Measurements from ENCODE around the gene ST8SIA3.
"Not testable (repeated sequence)": the region's sequence is repeated elsewhere in the genome, so short reads cannot be mapped to it uniquely, and the experiment has no call there.

The ST8SIA3 gene

GRCh38 chr18:57364460-57364859, 12.1 kb downstream of the ST8SIA3 start:
- Histone ChIP-seq H3K9me3 (ENCODE audit: insufficient read depth, low read depth, low read length) (no peaks in the 10 kb centered on the region), H3K9ac (ENCODE audit: low read depth, low read length) (no peak overlapping the region), H3K27me3 (ENCODE audit: insufficient read depth, low read length) (no peaks in the 10 kb centered on the region), H3K4me3 (ENCODE audit: low read length) (no peak overlapping the region), H3K27ac (ENCODE audit: low read depth, low read length) (no peak overlapping the region), H3K36me3 (ENCODE audit: insufficient read depth, low read length) (no peaks in the 10 kb centered on the region), H3K4me1 (ENCODE audit: insufficient read depth, low read length) (no peaks in the 10 kb centered on the region)
- WGBS, result 86% methylated on average over 2 of the region's 2 CpGs

DNA sequence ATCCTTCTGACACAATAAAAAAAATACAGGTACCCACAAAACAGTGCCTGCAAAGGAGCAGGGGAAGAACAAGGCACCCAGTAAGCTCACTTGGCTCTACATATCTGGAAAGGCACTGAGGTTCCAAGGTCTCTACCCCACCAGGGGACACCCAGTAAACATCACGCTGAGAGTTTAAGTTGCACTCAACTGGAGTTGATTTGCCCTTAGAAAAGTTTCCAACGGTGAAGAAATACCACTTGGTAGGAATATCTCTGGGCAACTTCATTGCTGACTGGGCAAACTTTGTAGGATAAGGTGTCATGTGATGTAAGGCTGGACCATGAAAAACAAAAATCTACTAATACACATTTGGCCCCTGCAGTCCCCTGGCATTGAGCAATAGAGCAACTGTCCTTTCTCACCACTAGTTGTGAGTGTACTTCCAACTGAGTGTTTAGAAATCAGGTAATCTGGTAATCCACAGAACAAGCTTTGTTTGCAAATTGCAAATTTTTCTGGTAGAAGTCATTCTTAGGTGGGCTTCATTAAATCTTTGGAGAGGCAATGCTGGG, 14.2 kb downstream of the ST8SIA3 start:
- Histone ChIP-seq H3K9ac (ENCODE audit: low read depth, low read length) (no peak overlapping the region), H3K27me3 (ENCODE audit: insufficient read depth, low read length) (no peaks in the 10 kb centered on the region), H3K4me3 (ENCODE audit: low read length) (no peak overlapping the region), H3K9me3 (ENCODE audit: insufficient read depth, low read depth, low read length) (no peaks in the 10 kb centered on the region), H3K27ac (ENCODE audit: low read depth, low read length) (no peak overlapping the region), H3K4me1 (ENCODE audit: insufficient read depth, low read length) (no peaks in the 10 kb centered on the region), H3K36me3 (ENCODE audit: insufficient read depth, low read length) (no peaks in the 10 kb centered on the region)
- WGBS, result 94% methylated on average over 2 of the region's 2 CpGs

- H3K27me3 ChIP-seq (ENCODE audit: insufficient read depth, low read length), result no peaks in the 10 kb centered on the region
- no peak overlapping the region for H3K27ac ChIP-seq (ENCODE audit: low read depth, low read length)
- no peaks in the 10 kb centered on the region for H3K4me1 ChIP-seq (ENCODE audit: insufficient read depth, low read length)
- H3K9ac ChIP-seq (ENCODE audit: low read depth, low read length), result no peak overlapping the region
- 91% methylated on average over 8 of the region's 9 CpGs for WGBS
- no peaks in the 10 kb centered on the region for H3K36me3 ChIP-seq (ENCODE audit: insufficient read depth, low read length)
- H3K9me3 ChIP-seq (ENCODE audit: insufficient read depth, low read depth, low read length), result no peaks in the 10 kb centered on the region
- no peak overlapping the region for H3K4me3 ChIP-seq (ENCODE audit: low read length)
Observed at GRCh38 chr18:57372444-57372843, 20.1 kb downstream of the ST8SIA3 start.

GRCh38 chr18:57373017-57373416, 20.7 kb downstream of the ST8SIA3 start:
- no peak overlapping the region for H3K27ac ChIP-seq (ENCODE audit: low read depth, low read length)
- no peaks in the 10 kb centered on the region for H3K27me3 ChIP-seq (ENCODE audit: insufficient read depth, low read length)
- H3K9me3 ChIP-seq (ENCODE audit: insufficient read depth, low read depth, low read length), result no peaks in the 10 kb centered on the region
- H3K9ac ChIP-seq (ENCODE audit: low read depth, low read length), result no peak overlapping the region
- H3K4me1 ChIP-seq (ENCODE audit: insufficient read depth, low read length), result no peaks in the 10 kb centered on the region
- no peaks in the 10 kb centered on the region for H3K36me3 ChIP-seq (ENCODE audit: insufficient read depth, low read length)
- no peak overlapping the region for H3K4me3 ChIP-seq (ENCODE audit: low read length)
- WGBS, result 91% methylated on average over 4 of the region's 4 CpGs

DNA sequence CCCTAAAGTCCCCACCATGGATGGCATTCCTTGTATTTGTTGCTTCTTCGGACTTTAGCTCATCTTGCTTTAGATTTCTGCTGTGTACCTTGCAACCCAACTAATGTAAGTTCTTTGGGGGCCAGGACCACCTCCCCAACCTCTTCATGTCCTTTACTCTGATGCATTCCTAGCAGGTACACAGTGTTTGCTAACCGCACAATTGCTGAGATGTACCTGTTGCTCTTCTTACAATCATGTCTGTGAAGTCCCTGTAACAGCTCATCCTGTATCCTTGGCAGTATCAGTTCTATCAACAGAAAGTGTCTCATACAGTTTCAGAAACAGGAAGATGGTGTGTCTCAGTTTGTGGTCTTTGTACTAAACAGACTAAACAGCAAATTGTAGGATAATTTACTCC, 24.1 kb downstream of the ST8SIA3 start:
- Histone ChIP-seq H3K4me1 (ENCODE audit: insufficient read depth, low read length) (no peaks in the 10 kb centered on the region), H3K27ac (ENCODE audit: low read depth, low read length) (no peak overlapping the region), H3K36me3 (ENCODE audit: insufficient read depth, low read length) (no peaks in the 10 kb centered on the region), H3K27me3 (ENCODE audit: insufficient read depth, low read length) (no peaks in the 10 kb centered on the region), H3K4me3 (ENCODE audit: low read length) (no peak overlapping the region), H3K9ac (ENCODE audit: low read depth, low read length) (no peak overlapping the region), H3K9me3 (ENCODE audit: insufficient read depth, low read depth, low read length) (no peaks in the 10 kb centered on the region)
- WGBS, result 94% methylated on average over 2 of the region's 2 CpGs

GRCh38 chr18:57389271-57389670, 36.9 kb downstream of the ST8SIA3 start:
- Histone ChIP-seq H3K27me3 (ENCODE audit: insufficient read depth, low read length) (no peaks in the 10 kb centered on the region), H3K27ac (ENCODE audit: low read depth, low read length) (no peak overlapping the region), H3K4me1 (ENCODE audit: insufficient read depth, low read length) (no peaks in the 10 kb centered on the region), H3K9me3 (ENCODE audit: insufficient read depth, low read depth, low read length) (no peaks in the 10 kb centered on the region), H3K4me3 (ENCODE audit: low read length) (no peak overlapping the region), H3K9ac (ENCODE audit: low read depth, low read length) (no peak overlapping the region), H3K36me3 (ENCODE audit: insufficient read depth, low read length) (no peaks in the 10 kb centered on the region)
- WGBS, result 95% methylated on average over 2 of the region's 2 CpGs

DNA sequence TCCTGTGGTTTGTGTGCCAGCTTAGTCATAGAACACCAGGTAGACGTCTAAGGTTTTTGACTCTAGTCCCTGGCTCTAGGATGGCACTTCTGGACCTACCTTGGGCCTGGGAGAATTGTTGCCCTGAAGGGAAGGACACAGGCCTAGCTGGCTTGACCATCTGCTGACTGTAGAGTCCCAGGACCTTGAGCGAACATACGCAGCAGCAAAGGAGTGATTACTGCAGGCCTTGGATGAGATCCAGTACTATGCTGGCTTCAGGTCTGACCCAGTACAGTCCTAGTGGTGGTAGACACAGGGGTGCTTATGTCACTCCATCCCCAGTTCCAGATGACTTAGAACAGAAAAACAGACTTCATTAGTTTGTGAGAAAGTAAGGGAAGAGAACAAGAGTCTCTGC, 37.7 kb downstream of the ST8SIA3 start:
- no peaks in the 10 kb centered on the region for H3K9me3 ChIP-seq (ENCODE audit: insufficient read depth, low read depth, low read length)
- H3K27ac ChIP-seq (ENCODE audit: low read depth, low read length), result no peak overlapping the region
- H3K9ac ChIP-seq (ENCODE audit: low read depth, low read length), result no peak overlapping the region
- H3K36me3 ChIP-seq (ENCODE audit: insufficient read depth, low read length), result no peaks in the 10 kb centered on the region
- H3K27me3 ChIP-seq (ENCODE audit: insufficient read depth, low read length), result no peaks in the 10 kb centered on the region
- H3K4me1 ChIP-seq (ENCODE audit: insufficient read depth, low read length), result no peaks in the 10 kb centered on the region
- H3K4me3 ChIP-seq (ENCODE audit: low read length), result no peak overlapping the region
- 60% methylated on average over 3 of the region's 3 CpGs for WGBS

- H3K4me1 ChIP-seq (ENCODE audit: insufficient read depth, low read length); H3K4me3 ChIP-seq (ENCODE audit: low read length); H3K9me3 ChIP-seq (ENCODE audit: insufficient read depth, low read depth, low read length); H3K36me3 ChIP-seq (ENCODE audit: insufficient read depth, low read length); H3K27ac ChIP-seq (ENCODE audit: low read depth, low read length); H3K9ac ChIP-seq (ENCODE audit: low read depth, low read length); H3K27me3 ChIP-seq (ENCODE audit: insufficient read depth, low read length): not testable (repeated sequence)
- WGBS, result 100% methylated on average over 1 of the region's 1 CpG
Observed at GRCh38 chr18:57394749-57395148, 42.4 kb downstream of the ST8SIA3 start.

DNA sequence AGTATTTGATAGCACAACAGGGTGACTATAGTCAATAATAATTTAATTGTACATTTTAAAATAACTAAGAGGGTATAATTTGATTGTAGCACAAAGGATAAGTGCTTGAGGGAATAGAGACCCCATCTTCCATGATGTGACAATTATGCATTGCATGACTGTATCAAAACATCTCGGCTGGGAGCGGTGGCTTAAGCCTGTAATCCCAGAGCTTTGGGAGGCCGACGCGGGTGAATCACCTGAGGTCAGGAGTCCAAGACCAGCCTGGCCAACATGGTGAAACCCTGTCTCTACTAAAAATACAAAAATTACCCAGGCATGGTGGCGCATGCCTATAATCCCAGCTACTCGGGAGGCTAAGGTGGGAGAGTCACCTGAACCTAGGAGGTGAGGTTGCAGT, 44.5 kb downstream of the ST8SIA3 start:
- not testable (repeated sequence) for H3K4me1 ChIP-seq (ENCODE audit: insufficient read depth, low read length); H3K27ac ChIP-seq (ENCODE audit: low read depth, low read length); H3K36me3 ChIP-seq (ENCODE audit: insufficient read depth, low read length); H3K4me3 ChIP-seq (ENCODE audit: low read length); H3K9ac ChIP-seq (ENCODE audit: low read depth, low read length); H3K9me3 ChIP-seq (ENCODE audit: insufficient read depth, low read depth, low read length); H3K27me3 ChIP-seq (ENCODE audit: insufficient read depth, low read length)
- 97% methylated on average over 7 of the region's 7 CpGs for WGBS

- H3K27me3 ChIP-seq (ENCODE audit: insufficient read depth, low read length), result peaks cover 1% of the 10 kb centered on the region; the same call in 1 of the 2 replicates
- H3K4me3 ChIP-seq (ENCODE audit: low read length), result no peak overlapping the region
- no peak overlapping the region for H3K9ac ChIP-seq (ENCODE audit: low read depth, low read length)
- H3K27ac ChIP-seq (ENCODE audit: low read depth, low read length), result no peak overlapping the region
- no peaks in the 10 kb centered on the region for H3K4me1 ChIP-seq (ENCODE audit: insufficient read depth, low read length)
- H3K36me3 ChIP-seq (ENCODE audit: insufficient read depth, low read length), result no peaks in the 10 kb centered on the region
- WGBS, result 82% methylated on average over 2 of the region's 2 CpGs
- no peaks in the 10 kb centered on the region for H3K9me3 ChIP-seq (ENCODE audit: insufficient read depth, low read depth, low read length)
Observed at GRCh38 chr18:57397440-57398132, 45.2 kb downstream of the ST8SIA3 start.

DNA sequence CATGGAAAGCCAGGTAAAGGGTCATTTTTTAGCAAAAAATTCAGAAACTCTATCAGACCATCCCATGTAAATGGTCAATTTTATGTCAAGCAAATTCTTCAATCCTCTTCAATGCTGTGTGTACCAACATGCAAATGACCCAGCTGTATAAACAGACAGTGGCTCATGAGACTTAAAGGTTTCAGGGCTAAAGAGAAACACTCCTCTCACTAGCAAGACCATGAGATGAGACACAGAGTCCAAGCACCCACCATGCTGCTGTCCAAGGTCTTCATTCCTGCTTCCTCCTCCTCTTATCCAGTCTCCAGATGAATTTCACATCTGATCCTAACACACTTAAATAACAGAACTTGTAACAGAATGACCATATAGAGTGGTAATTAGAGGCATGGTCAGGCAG, 52.0 kb downstream of the ST8SIA3 start:
- Histone ChIP-seq H3K4me1 (ENCODE audit: insufficient read depth, low read length) (no peaks in the 10 kb centered on the region), H3K27me3 (ENCODE audit: insufficient read depth, low read length) (peaks cover 2% of the 10 kb centered on the region; the same call in 1 of the 2 replicates), H3K27ac (ENCODE audit: low read depth, low read length) (no peak overlapping the region), H3K9ac (ENCODE audit: low read depth, low read length) (no peak overlapping the region), H3K9me3 (ENCODE audit: insufficient read depth, low read depth, low read length) (no peaks in the 10 kb centered on the region), H3K4me3 (ENCODE audit: low read length) (no peak overlapping the region), H3K36me3 (ENCODE audit: insufficient read depth, low read length) (no peaks in the 10 kb centered on the region)

- Histone ChIP-seq H3K4me3 (ENCODE audit: low read length) (no peak overlapping the region), H3K4me1 (ENCODE audit: insufficient read depth, low read length) (no peaks in the 10 kb centered on the region), H3K27me3 (ENCODE audit: insufficient read depth, low read length) (peaks cover 9% of the 10 kb centered on the region), H3K36me3 (ENCODE audit: insufficient read depth, low read length) (no peaks in the 10 kb centered on the region), H3K9ac (ENCODE audit: low read depth, low read length) (no peak overlapping the region), H3K27ac (ENCODE audit: low read depth, low read length) (no peak overlapping the region), H3K9me3 (ENCODE audit: insufficient read depth, low read depth, low read length) (no peaks in the 10 kb centered on the region)
Observed at GRCh38 chr18:57409650-57410049, 57.3 kb downstream of the ST8SIA3 start.
